OCI-M1 (cell line): ENCODE measurements around the gene CKS1B.

ENCODE experiments used
- DNase-seq: peaks from one replicate; lab custom pipeline; 2025; lab: John Stamatoyannopoulos, UW

The CKS1B gene

DNA sequence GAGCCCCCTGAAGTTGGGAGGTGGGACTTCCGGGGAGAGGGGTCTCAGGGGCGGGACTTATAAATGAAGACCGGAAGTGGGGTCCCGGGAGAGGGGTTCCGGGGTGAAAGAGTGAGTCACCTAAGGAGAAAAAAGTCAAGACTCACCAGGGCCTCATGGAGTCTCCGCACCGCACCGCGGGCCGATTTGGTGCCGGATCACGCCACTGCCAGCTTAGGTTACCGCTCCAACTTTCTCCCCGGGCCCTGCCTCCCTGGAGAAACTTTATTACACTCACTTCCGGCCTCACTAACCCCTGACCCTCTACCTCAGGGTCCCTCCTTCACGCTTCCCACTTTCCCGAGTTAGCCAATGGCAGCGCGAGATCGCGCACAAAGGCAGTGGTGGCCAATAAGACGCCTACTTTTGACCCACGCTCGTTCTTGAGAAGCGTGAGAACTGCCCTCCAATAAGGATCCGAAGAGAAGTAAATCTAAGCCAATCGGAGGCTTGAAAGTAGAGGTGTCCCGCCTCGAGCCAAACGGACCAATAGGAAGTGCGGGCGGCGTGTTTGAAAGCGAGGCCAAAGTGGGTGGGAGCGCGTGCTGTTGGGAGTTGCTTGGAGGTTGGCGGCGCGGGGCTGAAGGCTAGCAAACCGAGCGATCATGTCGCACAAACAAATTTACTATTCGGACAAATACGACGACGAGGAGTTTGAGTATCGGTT is at the start of gene CKS1B:
Gene CKS1B (plus strand): TSS at position 580 of the 706 bp plus-strand sequence. CDS start 65 bp downstream, at position 645.
- DNase-seq: peak; percentile 100

DNA sequence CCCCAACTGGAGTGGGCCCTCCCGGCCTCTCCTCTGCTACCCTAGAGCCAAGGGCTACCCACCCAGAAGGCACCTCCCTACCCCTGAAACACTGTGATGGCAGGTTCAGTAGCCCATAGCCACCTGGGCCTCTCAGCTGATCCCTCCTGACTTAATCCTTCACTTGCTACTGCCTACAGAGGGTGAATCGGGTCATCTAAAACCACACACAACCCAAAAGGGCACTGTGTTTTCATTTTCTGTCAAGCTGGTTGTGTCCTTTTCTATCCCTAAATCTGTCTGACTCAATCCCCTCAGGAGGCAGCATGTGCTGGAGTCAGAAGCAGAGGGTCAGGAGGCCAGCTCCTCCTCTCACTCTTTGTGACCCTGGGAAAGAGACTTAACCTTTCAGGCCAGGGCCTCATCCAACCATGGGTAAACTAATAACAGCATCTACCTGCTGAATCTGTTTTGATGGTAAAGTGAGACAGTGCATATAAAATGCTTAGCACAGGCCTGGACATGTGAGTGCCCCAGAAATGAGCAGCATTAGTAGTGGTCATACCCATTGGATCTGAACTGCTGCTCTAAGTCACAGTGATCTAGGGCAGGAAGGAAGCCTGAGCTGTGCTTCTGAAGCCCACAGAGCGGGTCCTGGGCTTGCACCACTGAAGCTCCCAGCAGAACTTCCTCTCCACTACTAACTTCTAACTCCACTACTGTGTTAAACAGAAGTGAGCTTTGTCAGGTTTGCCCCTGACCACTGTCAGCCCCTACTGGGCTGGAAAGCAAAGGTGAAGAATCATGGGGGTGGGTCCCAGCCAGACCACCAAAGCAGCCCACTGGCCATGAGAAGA is 48.9 kb upstream of the CKS1B start:
- DNase-seq: no peak

DNA sequence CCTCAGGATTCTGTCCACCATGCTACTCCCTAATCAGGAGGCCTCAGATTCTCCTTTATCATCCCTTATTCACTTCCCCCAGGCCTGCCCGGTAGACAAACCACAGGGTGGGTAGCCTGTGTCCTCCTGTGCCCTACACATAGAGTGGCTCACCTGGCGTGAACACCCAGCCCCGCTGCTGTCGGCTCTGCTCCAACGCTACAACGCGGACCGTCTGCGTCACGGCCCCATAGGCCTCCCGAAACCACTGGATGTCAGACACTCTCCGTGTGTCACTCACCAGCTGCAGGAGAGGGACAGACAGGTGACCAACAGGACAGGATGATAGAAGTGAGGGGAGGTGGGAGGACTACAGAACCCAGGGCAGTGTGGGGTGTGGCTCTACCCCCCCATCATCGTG is 48.3 kb upstream of the CKS1B start:
- DNase-seq: no peak

DNA sequence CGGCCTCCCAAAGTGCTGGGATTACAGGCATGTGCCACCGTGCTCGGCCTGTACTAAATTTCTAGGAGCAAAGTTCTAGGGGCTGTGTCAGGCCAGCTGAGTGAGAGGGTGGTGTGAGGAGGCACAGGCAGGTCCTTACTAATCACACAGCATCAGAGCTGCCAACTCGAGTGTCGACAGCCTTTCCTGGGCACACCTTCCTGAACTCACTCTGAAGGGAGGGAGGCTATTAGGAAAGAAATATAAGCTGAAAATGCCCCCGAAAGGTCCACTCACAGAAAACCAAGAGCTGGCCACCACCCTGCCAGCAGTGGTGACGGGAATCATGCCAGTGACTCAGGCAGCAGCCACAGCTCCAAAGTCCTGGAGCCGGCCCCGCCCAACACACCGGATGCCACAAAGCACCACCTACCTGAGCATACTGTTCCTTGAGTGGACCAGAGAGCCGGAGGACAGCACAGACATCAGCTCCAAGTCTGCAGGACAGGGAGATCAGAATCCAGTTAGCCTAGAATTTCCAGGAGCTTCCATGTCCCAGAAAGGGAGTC is 42.5 kb upstream of the CKS1B start:
- DNase-seq: no peak

DNA sequence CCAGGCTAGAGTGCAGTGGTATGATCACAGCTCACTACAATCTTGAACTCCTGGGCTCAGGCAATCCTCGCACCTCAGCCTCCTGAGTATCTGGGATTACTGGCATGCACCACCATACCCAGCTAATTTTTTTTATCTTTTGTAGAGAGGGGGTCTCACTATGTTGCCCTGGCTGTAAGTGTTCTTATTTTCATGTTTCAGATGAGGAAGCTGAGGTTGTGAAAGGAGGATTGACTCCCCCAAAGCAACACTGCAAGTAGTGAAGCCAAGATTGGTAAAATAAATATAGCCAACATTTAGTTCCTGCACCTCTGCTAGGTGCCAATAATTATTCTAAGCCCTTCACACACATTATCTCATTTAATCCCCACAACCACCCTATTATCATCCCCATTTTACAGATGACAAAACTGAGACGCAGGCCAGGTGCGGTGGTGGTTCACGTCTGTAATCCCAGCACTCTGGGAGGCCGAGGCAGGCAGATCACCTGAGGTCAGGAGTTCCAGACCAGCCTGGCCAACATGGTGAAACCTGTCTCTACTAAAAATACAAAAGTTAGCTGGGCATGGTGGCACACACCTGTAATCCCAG is 40.0 kb upstream of the CKS1B start:
- DNase-seq: no peak

DNA sequence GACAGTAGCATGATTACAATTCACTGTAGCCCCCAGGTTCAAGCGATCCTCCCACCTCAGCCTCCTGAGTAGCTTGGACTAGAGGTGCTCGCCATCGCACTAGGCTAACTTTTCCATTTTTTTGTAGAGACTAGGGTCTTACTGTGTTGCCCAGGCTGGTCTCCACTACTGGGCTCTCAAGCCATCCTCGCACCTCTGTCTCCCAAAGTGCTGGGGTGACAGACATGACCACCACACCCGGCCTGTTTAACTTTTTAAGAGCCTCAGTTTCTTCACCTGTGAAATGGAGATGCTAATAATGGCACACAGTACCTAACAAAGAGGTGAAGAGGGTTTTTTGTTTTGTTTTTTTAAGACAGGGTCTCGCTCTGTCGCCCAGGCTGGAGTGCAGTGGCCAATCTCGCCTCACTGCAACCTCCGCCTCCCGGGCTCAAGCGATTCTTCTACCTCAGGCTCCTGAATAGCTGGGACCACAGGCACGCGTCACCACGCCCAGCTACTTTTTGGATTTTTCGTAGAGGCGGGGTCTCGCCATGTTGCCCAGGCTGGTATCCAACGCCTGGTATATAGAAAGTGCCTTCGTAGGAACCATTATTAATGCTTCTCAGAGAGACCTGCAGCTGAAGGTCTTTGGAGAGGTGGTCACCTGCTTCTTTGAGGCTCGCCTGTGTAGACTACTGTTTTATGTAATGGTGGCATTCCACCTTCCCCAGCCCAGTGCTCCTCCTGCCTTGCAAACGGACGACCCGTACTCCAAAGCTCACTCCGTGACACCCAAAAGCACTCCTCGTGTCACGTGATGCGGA is 38.5 kb upstream of the CKS1B start:
- DNase-seq: no peak

DNA sequence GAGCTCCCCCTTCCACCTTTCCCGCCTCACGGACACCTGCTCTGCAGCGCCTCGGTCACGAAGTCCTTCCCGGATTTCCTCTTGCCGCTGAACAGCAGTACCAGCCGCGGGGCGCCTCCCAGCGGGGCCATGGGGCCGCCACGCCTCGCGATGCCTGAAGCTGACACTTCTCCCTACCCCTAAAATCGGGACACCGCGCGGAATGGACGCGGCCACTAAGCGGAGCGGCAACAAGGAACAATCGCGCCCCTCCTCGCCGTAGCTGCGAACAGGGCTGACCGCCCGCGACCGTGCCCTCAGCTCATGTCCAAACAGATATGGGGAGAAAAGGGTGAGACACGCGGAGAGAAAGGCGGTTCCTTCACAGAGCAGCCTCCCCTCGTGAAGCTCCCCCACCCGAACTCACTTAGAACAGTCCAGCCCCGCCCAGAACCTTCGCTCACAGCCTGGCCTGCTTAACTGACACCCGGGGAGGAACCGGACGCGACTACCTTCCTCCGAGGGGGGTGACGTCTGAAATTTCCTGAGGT is 37.9 kb upstream of the CKS1B start, which contains the start of gene PMVK:
Gene PMVK (minus strand): TSS at position 165 of the 530 bp plus-strand sequence. CDS start 34 bp downstream, at position 131.
- peak; percentile 98 for DNase-seq

DNA sequence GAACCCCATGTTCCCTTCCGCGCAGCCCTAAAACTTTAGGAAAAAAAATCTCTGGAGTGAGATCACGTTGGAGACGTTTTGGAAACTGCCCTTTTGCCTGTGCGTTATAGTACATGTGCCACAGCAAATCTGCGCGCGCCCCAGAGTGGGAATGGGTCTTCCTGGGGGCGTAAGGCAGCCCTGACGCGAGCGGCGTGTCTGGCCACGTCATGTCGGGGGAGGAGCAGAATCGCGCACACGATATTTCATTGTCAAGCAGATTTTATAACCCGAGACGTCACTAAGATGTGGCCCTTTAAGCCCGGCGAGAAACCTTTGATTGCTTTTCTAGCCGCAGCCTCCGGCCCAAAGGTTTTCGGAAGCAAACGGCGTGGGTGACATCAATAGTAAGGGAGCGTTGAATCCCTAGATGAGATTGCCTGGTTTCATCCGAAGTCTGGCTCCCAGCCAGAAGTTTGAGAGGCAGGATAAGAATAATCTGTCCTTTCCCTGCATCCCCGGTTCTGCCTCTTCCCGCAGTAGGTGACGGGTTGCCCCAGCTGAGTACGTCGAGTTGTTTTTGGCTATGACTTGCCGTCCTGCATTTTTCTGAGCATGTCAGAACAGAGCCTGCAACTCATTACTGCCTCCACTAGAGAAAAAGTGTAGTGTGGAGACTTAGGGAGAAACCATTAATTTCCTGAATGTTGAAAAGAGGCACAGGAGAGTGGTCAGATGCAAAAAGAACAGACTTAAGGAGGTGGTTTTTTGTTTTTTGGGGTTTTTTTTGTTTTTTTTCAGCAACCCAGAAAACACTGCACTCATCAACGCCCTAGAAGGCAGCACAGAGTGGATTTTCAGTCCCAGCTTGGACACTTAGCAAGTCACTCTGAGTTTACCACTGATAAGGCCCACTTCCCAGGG is 37.1 kb upstream of the CKS1B start:
- DNase-seq: peak; percentile 97

DNA sequence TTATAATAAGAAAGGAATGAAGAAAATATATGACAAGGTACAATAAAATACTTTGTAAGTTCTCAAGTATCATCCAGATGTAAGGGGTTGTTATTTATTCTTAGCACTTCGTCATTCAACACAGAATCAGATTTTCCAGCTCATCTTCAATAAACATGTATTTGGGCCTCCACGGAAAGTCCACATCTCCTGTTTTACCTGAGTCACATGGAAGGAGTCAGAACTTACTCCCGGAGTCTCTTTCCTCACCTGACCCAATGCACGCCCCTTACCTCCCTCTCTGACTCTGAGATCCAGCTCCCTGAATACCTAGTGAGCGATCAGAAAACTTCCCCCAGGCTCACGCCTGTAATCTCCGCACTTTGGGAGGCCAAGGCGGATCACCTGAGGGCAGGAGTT is 36.5 kb upstream of the CKS1B start:
- no peak for DNase-seq

DNA sequence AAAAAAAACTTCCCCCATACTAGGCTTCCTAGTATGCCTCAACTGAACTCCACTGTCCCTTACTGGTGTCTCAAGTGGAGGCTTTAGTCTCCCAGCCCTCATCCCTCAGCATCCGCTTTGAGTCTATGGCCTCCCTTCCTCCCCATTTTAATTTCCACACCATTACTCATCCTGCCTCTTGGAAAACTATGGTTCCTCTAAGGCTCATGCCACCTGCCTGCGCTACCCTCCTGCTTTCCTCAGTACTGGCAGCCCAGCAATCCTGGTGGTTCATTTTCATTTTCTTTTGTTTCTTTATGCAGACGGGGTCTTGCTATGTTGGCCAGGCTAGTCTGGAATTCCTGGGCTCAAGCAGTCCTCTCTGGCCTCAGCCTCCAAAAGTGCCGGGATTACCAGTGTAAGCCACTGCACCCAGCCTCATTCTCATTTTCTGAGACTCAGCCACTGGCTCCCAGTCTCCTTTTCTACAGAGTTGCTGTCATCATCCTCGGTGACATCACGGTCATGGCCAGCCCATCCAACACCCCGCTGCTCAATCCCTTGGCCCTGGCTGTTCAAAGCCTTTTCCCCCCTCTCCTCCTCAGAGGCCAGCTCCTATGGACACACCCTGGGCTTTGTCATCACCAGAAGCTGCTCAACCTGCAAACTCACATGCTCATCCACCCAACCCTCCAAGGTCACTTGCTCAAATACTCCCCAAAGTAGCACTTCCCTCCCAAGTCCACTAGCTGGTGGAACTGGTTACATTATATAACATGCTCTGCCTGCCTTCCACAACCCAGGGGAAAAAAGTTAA is 35.7 kb upstream of the CKS1B start:
- DNase-seq: no peak

DNA sequence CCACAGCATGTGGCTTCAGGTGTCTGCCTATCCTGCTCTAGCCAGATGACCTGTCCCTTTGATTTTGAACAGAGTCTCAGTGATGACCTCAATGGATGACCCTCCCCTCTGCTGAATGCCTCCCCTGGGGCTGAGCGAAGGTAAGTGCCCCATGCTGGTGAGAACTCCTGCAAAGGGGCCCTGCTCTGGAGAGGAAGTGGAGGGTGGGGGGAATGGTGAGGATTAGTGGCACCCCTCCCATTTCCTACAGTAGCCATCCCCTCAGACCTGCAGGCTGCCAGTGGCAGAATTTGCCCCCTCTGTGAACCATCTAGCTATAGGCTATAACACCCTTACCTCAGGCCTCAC is 34.3 kb upstream of the CKS1B start:
- DNase-seq: no peak

DNA sequence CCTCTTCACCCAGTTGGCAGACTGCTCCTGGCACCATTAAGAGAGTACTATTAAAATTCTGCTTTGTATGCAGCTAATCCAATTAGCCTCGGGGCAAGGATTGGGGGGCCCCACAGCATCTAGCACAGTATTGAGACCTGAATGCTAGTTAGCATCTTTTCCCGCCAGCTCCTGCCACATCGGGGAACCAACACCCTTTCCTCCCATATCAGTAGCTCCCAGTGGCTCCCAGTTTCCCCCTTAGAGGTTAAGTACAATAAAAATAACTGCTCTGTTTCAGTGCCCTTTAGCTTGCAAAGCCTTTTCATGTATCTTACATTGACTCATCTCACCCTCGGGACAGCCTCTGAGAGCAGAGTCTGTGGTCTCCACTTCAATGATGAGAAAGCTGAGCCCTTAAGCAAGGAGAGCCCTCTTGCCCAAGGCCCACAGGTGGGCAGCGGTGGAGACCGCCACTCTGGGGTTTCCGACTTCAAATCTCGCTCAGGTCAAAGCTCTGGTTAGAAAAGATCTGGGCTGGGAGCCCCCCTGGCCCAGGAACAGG is 33.8 kb upstream of the CKS1B start:
- no peak for DNase-seq

DNA sequence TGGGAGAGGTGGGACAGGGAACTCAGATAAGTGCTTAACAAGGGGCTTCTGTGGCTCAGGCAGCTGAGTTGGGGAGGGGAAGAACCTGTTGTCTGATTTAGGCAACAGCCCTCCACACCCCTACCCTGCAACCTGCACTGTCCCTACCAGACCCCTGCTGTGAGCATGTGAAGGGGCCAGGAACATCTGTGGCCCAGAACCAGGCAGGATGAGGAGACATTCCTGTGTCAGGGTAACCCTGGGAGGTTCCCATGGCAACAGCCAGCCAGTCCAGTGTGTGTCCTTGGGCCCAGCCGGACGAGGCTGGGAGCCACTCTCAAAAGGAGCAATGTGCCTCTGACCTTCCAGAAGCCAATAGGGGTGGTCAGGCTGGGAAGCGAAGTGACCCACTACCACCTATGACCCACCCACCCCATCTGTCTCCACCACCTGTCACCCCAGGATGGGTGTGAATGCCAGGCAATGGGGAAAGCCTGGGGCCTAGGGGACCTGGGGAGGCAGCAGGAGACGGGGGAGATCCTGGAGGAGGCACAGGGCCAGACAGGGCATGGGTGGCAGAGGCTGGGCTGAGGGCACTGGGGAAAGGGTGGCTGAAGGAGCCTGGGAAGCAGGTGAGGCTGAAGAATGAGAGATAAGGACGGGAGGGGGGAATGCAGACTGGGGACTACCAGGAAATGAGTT is 33.0 kb upstream of the CKS1B start:
- no peak for DNase-seq

DNA sequence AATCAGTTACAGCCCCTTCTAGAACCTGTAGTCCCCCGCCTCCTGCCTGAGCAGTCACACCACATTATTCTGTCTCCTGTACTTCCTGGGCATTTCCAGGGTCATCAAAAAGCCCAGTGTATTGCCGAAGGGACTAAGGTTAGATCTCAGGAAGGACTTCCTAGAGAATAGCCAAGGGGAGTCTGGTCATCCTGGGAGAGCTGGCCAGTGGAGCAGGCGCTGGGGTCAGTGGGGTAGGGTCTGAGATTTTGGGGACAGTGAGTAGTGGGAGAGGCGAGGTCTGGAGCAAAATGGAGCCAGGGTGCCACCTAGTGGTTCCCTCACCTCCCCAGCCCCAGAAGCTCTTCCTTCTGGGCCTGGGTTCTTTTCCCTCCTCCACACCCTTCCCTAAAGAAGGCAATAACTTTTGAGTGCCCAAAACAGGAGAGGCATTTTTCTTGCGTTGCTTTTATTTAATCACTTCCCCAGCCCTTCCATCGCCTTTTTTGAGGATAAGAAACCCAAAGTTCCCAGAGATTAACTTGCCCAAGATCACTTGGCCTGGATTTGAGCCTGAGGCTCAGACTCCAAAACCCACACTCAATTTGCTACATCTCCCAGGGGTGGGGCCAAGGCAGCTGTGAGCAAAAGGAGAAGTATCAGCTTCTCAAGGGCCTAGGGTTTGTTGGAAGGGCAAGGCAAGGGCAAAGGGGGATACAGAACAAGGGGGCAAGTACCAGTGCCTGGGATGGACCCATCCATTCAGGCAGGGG is 30.7 kb upstream of the CKS1B start:
- DNase-seq: peak; percentile 86

DNA sequence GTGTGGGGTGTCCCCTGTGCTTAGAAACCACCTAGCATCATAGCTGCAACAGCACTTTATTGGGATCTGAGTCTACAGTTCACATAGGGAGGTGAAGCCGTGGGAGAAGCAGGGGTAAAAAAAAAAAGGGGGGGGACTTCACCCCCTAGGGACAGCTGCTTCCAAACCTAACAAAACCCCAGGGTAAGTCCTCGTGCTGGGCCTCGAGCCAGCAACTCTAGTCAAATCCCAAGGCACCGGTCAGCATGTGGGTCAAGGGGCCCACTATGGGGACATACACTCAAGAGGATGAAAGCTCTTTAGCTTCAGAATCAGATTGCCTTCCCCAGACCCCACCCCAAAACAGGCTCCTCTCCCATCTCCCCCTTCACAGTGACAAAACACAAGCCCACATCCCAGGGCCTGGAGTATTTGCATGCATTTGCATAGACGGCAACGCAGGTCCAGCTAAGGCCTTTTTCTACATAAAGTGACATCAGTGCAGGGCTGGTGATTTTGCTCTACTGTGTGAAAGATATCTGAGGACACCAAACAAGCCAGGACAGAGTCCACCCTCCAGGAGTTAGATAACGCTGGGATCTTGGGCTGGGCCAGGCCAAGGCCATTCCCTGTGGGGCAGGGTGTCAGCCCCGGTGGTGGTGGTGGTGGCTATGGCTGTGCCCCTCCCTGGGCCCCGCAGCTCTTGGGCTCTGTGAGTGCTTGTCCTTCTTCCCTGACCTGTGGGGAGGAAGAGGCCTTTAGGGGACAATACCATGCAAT is 29.9 kb upstream of the CKS1B start:
- DNase-seq: no peak

DNA sequence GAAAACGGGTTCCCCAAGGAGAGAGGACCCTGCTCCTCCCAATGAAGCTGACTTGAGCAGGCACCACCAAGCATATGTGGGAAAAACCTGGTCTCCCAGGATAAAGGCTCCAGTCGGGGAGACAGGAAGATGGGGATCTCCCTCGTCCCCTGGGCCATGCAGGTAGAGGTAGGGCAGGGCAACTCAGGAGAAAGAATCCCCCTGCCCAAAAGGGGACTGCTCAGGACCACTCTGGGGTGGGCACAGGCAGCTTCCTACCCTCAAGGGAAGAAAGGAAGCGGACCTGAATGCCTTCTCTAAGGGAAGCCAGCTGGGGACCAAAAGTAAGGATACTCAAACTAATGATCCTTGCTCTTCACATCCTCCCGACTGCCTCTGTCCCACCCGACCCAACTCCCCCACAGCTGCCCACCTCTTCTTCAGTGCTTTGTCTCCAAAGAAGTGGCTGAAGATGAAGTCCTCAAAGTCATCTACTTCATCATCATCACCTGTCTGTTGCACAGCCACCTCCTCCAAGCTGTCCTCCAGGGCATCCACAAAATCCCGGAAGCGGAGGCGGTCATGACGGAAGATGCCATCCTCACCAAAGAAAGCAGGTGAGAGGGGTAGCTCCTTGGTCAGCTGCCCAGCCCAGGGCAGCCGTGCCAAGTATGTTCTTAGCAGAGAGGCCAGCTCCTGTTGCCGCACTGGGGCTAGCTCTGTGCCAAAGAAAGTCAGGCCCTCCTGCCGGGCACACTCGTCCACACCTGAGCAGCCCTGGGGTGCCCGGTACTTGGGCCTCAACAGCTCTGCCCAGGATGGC is 29.1 kb upstream of the CKS1B start:
- no peak for DNase-seq
